ENCODE data around the gene AP3S1.
"Not testable (repeated sequence)": the region's sequence is repeated elsewhere in the genome, so short reads cannot be mapped to it uniquely, and the experiment has no call there.

The AP3S1 gene

DNA sequence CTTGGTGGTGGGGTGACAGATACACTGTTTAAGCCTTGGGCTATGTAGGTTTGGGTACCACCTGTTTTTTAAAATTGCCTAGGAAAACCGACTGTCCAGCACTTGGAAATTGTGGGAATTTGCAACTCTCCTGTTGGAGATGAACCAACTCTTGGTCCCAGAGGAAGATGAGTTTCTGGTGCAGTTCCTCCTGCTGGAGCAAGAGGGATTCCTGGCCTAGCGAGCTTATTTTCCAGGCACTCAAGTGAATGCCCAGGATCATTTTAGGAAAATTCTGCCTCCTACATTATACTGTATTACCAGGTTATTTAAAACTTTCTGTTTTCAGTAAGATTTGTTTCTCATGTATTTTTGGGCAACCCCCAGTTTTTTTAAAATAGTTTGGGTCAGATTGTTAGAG is 33.7 kb downstream of the AP3S1 start:
- WGBS, 2 donors (ENCODE audit: extremely low coverage in 2 of 2, insufficient read length in 2 of 2, insufficient replicate concordance in 1 of 2), result no CpG with 5 or more reads among the region's 2 CpGs
- H3K4me2 ChIP-seq (ENCODE audit: insufficient read depth, low read length, poor library complexity, severe bottlenecking), result no peak overlapping the region

GRCh38 chr5:115877342-115877741 is 35.6 kb downstream of the AP3S1 start:
- not testable (repeated sequence) for H3K18ac ChIP-seq (ENCODE audit: low read length); H2BK15ac ChIP-seq (ENCODE audit: low read length); H2BK12ac ChIP-seq (ENCODE audit: low read length); DNase-seq (ENCODE audit: low spot score); H4K91ac ChIP-seq (ENCODE audit: low read depth, low read length, poor library complexity); H3K4me3 ChIP-seq (ENCODE audit: low read length in 2 of 2); H3K4ac ChIP-seq (ENCODE audit: low read length); H3K4me1 ChIP-seq (ENCODE audit: control insufficient read depth in 2 of 2, insufficient read depth in 1 of 2, low read depth in 1 of 2, low read length in 2 of 2); H2AFZ ChIP-seq (ENCODE audit: low read length); H3K9me3 ChIP-seq (replicated peaks in 1 of 2; ENCODE audit: control insufficient read depth in 2 of 2, insufficient read depth in 1 of 2, low read depth in 1 of 2, low read length in 2 of 2); H3K23ac ChIP-seq (ENCODE audit: low read depth, low read length, poor library complexity); H3K14ac ChIP-seq (ENCODE audit: low read length); H3K4me2 ChIP-seq (ENCODE audit: insufficient read depth, low read length, poor library complexity, severe bottlenecking); H2AK5ac ChIP-seq (ENCODE audit: low read depth, low read length); H3K9ac ChIP-seq (ENCODE audit: low read depth, low read length, poor library complexity); H2BK120ac ChIP-seq (ENCODE audit: low read depth, low read length); H4K8ac ChIP-seq (ENCODE audit: low read depth, low read length); H3K79me1 ChIP-seq (ENCODE audit: low read depth, low read length); H2BK5ac ChIP-seq (ENCODE audit: low read length); H3K27ac ChIP-seq (replicated peaks; ENCODE audit: low read length); H3K27me3 ChIP-seq (ENCODE audit: control insufficient read depth in 3 of 3, insufficient read depth in 3 of 3, low read depth in 1 of 3, low read length in 3 of 3)
- WGBS, 2 donors (ENCODE audit: extremely low coverage in 2 of 2, insufficient read length in 2 of 2, insufficient replicate concordance in 1 of 2), result no CpG with 5 or more reads among the region's 5 CpGs
- H3K36me3 ChIP-seq (replicated peaks in 1 of 2; ENCODE audit: control insufficient read depth in 2 of 2, insufficient read depth in 2 of 2, low read length in 2 of 2), result peaks cover 0 to 17% of the 10 kb centered on the region in 2 donors

More for the DNA sequence above, 33.7 kb downstream of the AP3S1 start:
- Histone ChIP-seq H3K27me3 (ENCODE audit: control insufficient read depth in 3 of 3, insufficient read depth in 3 of 3, low read depth in 1 of 3, low read length in 3 of 3) (no peaks in the 10 kb centered on the region), H3K18ac (ENCODE audit: low read length) (no peak overlapping the region), H3K9ac (ENCODE audit: low read depth, low read length, poor library complexity) (no peak overlapping the region), H3K79me1 (ENCODE audit: low read depth, low read length) (no peaks in the 10 kb centered on the region), H2BK5ac (ENCODE audit: low read length) (no peak overlapping the region), H3K4me1 (ENCODE audit: control insufficient read depth in 2 of 2, insufficient read depth in 1 of 2, low read depth in 1 of 2, low read length in 2 of 2) (no peaks in the 10 kb centered on the region), H2BK15ac (ENCODE audit: low read length) (no peak overlapping the region), H3K9me3 (replicated peaks in 1 of 2; ENCODE audit: control insufficient read depth in 2 of 2, insufficient read depth in 1 of 2, low read depth in 1 of 2, low read length in 2 of 2) (peaks cover 0 to 3% of the 10 kb centered on the region in 2 donors), H3K36me3 (replicated peaks in 1 of 2; ENCODE audit: control insufficient read depth in 2 of 2, insufficient read depth in 2 of 2, low read length in 2 of 2) (peaks cover 0 to 35% of the 10 kb centered on the region in 2 donors), H3K14ac (ENCODE audit: low read length) (no peak overlapping the region), H2BK120ac (ENCODE audit: low read depth, low read length) (no peak overlapping the region), H4K91ac (ENCODE audit: low read depth, low read length, poor library complexity) (no peak overlapping the region), H3K27ac (replicated peaks; ENCODE audit: low read length) (no peak overlapping the region), H3K23ac (ENCODE audit: low read depth, low read length, poor library complexity) (no peak overlapping the region), H4K8ac (ENCODE audit: low read depth, low read length) (no peak overlapping the region), H2BK12ac (ENCODE audit: low read length) (no peak overlapping the region), H2AFZ (ENCODE audit: low read length) (no peak overlapping the region), H3K4me3 (ENCODE audit: low read length in 2 of 2) (no peak overlapping the region), H2AK5ac (ENCODE audit: low read depth, low read length) (no peak overlapping the region), H3K4ac (ENCODE audit: low read length) (no peak overlapping the region)
- DNase-seq (ENCODE audit: low spot score), result no peak

GRCh38 chr5:115882434-115882833 is 40.7 kb downstream of the AP3S1 start:
- H3K18ac ChIP-seq (ENCODE audit: low read length); H3K14ac ChIP-seq (ENCODE audit: low read length); H3K9ac ChIP-seq (ENCODE audit: low read depth, low read length, poor library complexity); H2BK120ac ChIP-seq (ENCODE audit: low read depth, low read length); H2AFZ ChIP-seq (ENCODE audit: low read length); H3K4me3 ChIP-seq (ENCODE audit: low read length in 2 of 2); H3K4me1 ChIP-seq (ENCODE audit: control insufficient read depth in 2 of 2, insufficient read depth in 1 of 2, low read depth in 1 of 2, low read length in 2 of 2); H3K79me1 ChIP-seq (ENCODE audit: low read depth, low read length); H2BK5ac ChIP-seq (ENCODE audit: low read length); H3K23ac ChIP-seq (ENCODE audit: low read depth, low read length, poor library complexity); H3K36me3 ChIP-seq (replicated peaks in 1 of 2; ENCODE audit: control insufficient read depth in 2 of 2, insufficient read depth in 2 of 2, low read length in 2 of 2); H2BK12ac ChIP-seq (ENCODE audit: low read length); H3K27ac ChIP-seq (replicated peaks; ENCODE audit: low read length); H4K91ac ChIP-seq (ENCODE audit: low read depth, low read length, poor library complexity); H4K8ac ChIP-seq (ENCODE audit: low read depth, low read length); H3K9me3 ChIP-seq (replicated peaks in 1 of 2; ENCODE audit: control insufficient read depth in 2 of 2, insufficient read depth in 1 of 2, low read depth in 1 of 2, low read length in 2 of 2); H3K4ac ChIP-seq (ENCODE audit: low read length); H2BK15ac ChIP-seq (ENCODE audit: low read length); DNase-seq (ENCODE audit: low spot score); H2AK5ac ChIP-seq (ENCODE audit: low read depth, low read length); H3K4me2 ChIP-seq (ENCODE audit: insufficient read depth, low read length, poor library complexity, severe bottlenecking); H3K27me3 ChIP-seq (ENCODE audit: control insufficient read depth in 3 of 3, insufficient read depth in 3 of 3, low read depth in 1 of 3, low read length in 3 of 3): not testable (repeated sequence)
- WGBS, 2 donors (ENCODE audit: extremely low coverage in 2 of 2, insufficient read length in 2 of 2, insufficient replicate concordance in 1 of 2), result no CpG with 5 or more reads among the region's 8 CpGs

- H3K27ac ChIP-seq (replicated peaks; ENCODE audit: low read length), result no peak overlapping the region
- WGBS, 2 donors (ENCODE audit: extremely low coverage in 2 of 2, insufficient read length in 2 of 2, insufficient replicate concordance in 1 of 2), result no CpG with 5 or more reads among the region's 1 CpG
- H3K27me3 ChIP-seq (ENCODE audit: control insufficient read depth in 3 of 3, insufficient read depth in 3 of 3, low read depth in 1 of 3, low read length in 3 of 3), result no peaks in the 10 kb centered on the region
- no peak overlapping the region for H2AK5ac ChIP-seq (ENCODE audit: low read depth, low read length)
- DNase-seq (ENCODE audit: low spot score), result no peak
- no peaks in the 10 kb centered on the region for H3K4me1 ChIP-seq (ENCODE audit: control insufficient read depth in 2 of 2, insufficient read depth in 1 of 2, low read depth in 1 of 2, low read length in 2 of 2)
- H2BK5ac ChIP-seq (ENCODE audit: low read length), result no peak overlapping the region
- H3K18ac ChIP-seq (ENCODE audit: low read length), result no peak overlapping the region
- H4K8ac ChIP-seq (ENCODE audit: low read depth, low read length), result no peak overlapping the region
- no peak overlapping the region for H4K91ac ChIP-seq (ENCODE audit: low read depth, low read length, poor library complexity)
- no peak overlapping the region for H3K23ac ChIP-seq (ENCODE audit: low read depth, low read length, poor library complexity)
- H3K14ac ChIP-seq (ENCODE audit: low read length), result no peak overlapping the region
- no peak overlapping the region for H2AFZ ChIP-seq (ENCODE audit: low read length)
- H3K4me2 ChIP-seq (ENCODE audit: insufficient read depth, low read length, poor library complexity, severe bottlenecking), result no peak overlapping the region
- H3K79me1 ChIP-seq (ENCODE audit: low read depth, low read length), result no peaks in the 10 kb centered on the region
- H2BK120ac ChIP-seq (ENCODE audit: low read depth, low read length), result no peak overlapping the region
- no peak overlapping the region for H3K4me3 ChIP-seq (ENCODE audit: low read length in 2 of 2)
- no peak overlapping the region for H3K9ac ChIP-seq (ENCODE audit: low read depth, low read length, poor library complexity)
- no peak overlapping the region for H3K4ac ChIP-seq (ENCODE audit: low read length)
- no peak overlapping the region for H2BK15ac ChIP-seq (ENCODE audit: low read length)
- H3K36me3 ChIP-seq (replicated peaks in 1 of 2; ENCODE audit: control insufficient read depth in 2 of 2, insufficient read depth in 2 of 2, low read length in 2 of 2), result peaks cover 0 to 5% of the 10 kb centered on the region in 2 donors
- no peaks in the 10 kb centered on the region for H3K9me3 ChIP-seq (replicated peaks in 1 of 2; ENCODE audit: control insufficient read depth in 2 of 2, insufficient read depth in 1 of 2, low read depth in 1 of 2, low read length in 2 of 2)
- no peak overlapping the region for H2BK12ac ChIP-seq (ENCODE audit: low read length)
These were observed 43.0 kb downstream of the AP3S1 start for GRCh38 chr5:115884704-115885103.
